SKM-1 treated with dmso at 0.1 percent for 144 hours (cell line): ENCODE results near the gene CLTC.
A peak's percentile ranks its signal among the peaks of the same experiment; 100 is the strongest.

ENCODE experiments used
- DNase-seq: peaks from one replicate; lab custom pipeline; 2025; ENCODE audit not compliant: unreplicated experiment; lab: John Stamatoyannopoulos, UW

The CLTC gene

GRCh38 chr17:59678918-59679317 lies 59.2 kb downstream of the CLTC start:
- DNase-seq = no peak

- no peak for DNase-seq
These were observed 60.6 kb downstream of the CLTC start for GRCh38 chr17:59680314-59680713.

- no peak for DNase-seq
These were observed 63.6 kb downstream of the CLTC start for GRCh38 chr17:59683283-59683682.

- no peak for DNase-seq
These were observed 65.3 kb downstream of the CLTC start for GRCh38 chr17:59684967-59685366.

GRCh38 chr17:59688008-59688407 lies 68.3 kb downstream of the CLTC start:
- DNase-seq = no peak

- no peak for DNase-seq
These were observed 68.8 kb downstream of the CLTC start for GRCh38 chr17:59688496-59688895.

GRCh38 chr17:59693582-59693981 lies 73.9 kb downstream of the CLTC start:
- no peak for DNase-seq

GRCh38 chr17:59694344-59694743 lies 74.6 kb downstream of the CLTC start:
- DNase-seq = no peak

- DNase-seq = no peak
These were observed 76.4 kb downstream of the CLTC start for GRCh38 chr17:59695945-59696681.

- DNase-seq = no peak
These were observed 77.1 kb downstream of the CLTC start for GRCh38 chr17:59696682-59697277.

- DNase-seq = no peak
These were observed 78.4 kb downstream of the CLTC start for GRCh38 chr17:59698143-59698542.

- DNase-seq = no peak
These were observed 79.5 kb downstream of the CLTC start for GRCh38 chr17:59699218-59699617.

- DNase-seq = no peak
These were observed 80.1 kb downstream of the CLTC start for GRCh38 chr17:59699786-59700185.

GRCh38 chr17:59702304-59702703 lies 82.6 kb downstream of the CLTC start:
- DNase-seq = no peak

- DNase-seq = peak; percentile 99
These were observed 87.7 kb downstream of the CLTC start, which contains the start of the genes PTRH2 and VMP1 for GRCh38 chr17:59707149-59707970. Gene PTRH2 (minus strand): TSS chr17:59707430. CDS start chr17:59697978, 9,452 bp downstream. Gene VMP1 (plus strand): TSS chr17:59707654. CDS start chr17:59731447, 23,793 bp downstream.

GRCh38 chr17:59707971-59708430 lies 88.3 kb downstream of the CLTC start:
- no peak for DNase-seq

- DNase-seq = no peak
These were observed 92.2 kb downstream of the CLTC start for GRCh38 chr17:59711936-59712335.

- DNase-seq = peak; percentile 45
These were observed 93.2 kb downstream of the CLTC start for GRCh38 chr17:59712862-59713261.

- DNase-seq = no peak
These were observed 94.6 kb downstream of the CLTC start for GRCh38 chr17:59714255-59714654.

- DNase-seq = no peak
These were observed 96.7 kb downstream of the CLTC start for GRCh38 chr17:59716427-59716826.

- DNase-seq = no peak
These were observed 99.8 kb downstream of the CLTC start for GRCh38 chr17:59719526-59719925.

- DNase-seq = no peak
These were observed 102.9 kb downstream of the CLTC start for GRCh38 chr17:59722623-59723022.
